ENCODE results near the gene BCL2L13.

GRCh38 chr22:17725500-17725796 is 86.9 kb downstream of the BCL2L13 start:
- TF ChIP-seq POLR2AphosphoS5 (IDR thresholded peaks at IDR 0.05) (no peak), EP300 (IDR thresholded peaks at IDR 0.05) (no peak), CTCF (IDR thresholded peaks at IDR 0.05) (no peak)
